Measurements from ENCODE around the gene NEIL1. TPM values are rescaled to one million over a fixed set of nuclear protein-coding genes. Genes with fewer than 3 reads are reported as not detected.
A peak's percentile ranks its signal among the peaks of the same experiment; 100 is the strongest.

Gene NEIL1
- total RNA-seq, 1 experiment from 2014 or later = 24.8 TPM

DNA sequence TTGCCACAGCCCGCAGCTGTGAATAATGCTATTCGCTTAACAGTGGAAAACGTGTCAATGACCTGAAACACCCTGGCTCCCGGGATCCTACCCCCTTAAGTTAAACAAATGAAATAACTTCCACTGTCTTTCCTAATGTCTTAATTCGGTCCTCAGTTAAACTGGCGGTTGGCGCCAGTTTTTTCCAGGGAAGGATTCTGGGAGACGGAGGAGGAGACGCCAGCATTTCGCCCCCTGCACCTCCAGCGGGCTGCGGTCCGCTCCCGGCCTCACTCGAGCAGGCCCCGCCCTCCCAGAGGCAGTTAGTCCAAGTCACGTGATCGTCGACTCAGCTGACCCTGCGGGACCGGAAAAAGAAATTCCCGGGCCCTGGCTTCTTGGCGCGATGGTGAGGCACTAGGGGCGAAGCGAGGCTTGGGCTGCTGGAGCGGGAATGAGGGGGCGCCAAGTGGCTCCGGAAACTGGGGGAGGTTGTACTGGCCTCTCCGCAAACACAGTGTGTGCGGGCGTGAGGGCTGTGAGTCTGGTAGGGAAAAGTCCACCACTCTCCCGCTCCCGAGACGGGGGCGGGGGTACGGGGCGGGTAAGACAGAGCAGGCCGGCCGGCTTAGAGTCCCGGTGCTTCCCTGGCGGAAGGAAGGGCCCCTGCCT is 11.0 kb upstream of the NEIL1 start, which contains the start of gene COMMD4 (continued):
- TF ChIP-seq JUN (CRISPR knock-in tag; IDR thresholded peaks at IDR 0.05) (no peak), TP53 (CRISPR knock-in tag; IDR thresholded peaks at IDR 0.05) (peak; percentile 44; the same call in 1 of the 2 replicates), FOXP1 (CRISPR knock-in tag; IDR thresholded peaks at IDR 0.05; ENCODE audit: borderline replicate concordance) (peak; percentile 86), ETV6 (CRISPR knock-in tag; IDR thresholded peaks at IDR 0.05) (peak; percentile 76; the same call in 1 of the 2 replicates), SP1 (CRISPR knock-in tag; conservative IDR thresholded peaks at IDR 0.05) (peak; percentile 66), NFYB (CRISPR knock-in tag; conservative IDR thresholded peaks at IDR 0.05; ENCODE audit: low read depth) (no peak), CREB1 (CRISPR knock-in tag; IDR thresholded peaks at IDR 0.05) (no peak), ESRRA (CRISPR knock-in tag; IDR thresholded peaks at IDR 0.05; ENCODE audit: borderline replicate concordance) (no peak), ZNF263 (CRISPR knock-in tag; IDR thresholded peaks at IDR 0.05; ENCODE audit: low read depth) (no peak), ZBTB21 (CRISPR knock-in tag; IDR thresholded peaks at IDR 0.05; ENCODE audit: borderline replicate concordance) (no peak), GABPB1 (CRISPR knock-in tag; IDR thresholded peaks at IDR 0.05) (peak; percentile 76; the same call in 1 of the 2 replicates), ZNF232 (CRISPR knock-in tag; IDR thresholded peaks at IDR 0.05) (no peak; the same call in 1 of the 2 replicates), FOXK1 (CRISPR knock-in tag; IDR thresholded peaks at IDR 0.05) (peak; percentile 89), TEAD1 (CRISPR knock-in tag; IDR thresholded peaks at IDR 0.05) (peak; percentile 84), NFE2L1 (CRISPR knock-in tag; IDR thresholded peaks at IDR 0.05) (peak; percentile 69; the same call in 1 of the 2 replicates), HMGA2 (CRISPR knock-in tag; IDR thresholded peaks at IDR 0.05) (no peak)
- TF ChIP-seq, protein P1, sequence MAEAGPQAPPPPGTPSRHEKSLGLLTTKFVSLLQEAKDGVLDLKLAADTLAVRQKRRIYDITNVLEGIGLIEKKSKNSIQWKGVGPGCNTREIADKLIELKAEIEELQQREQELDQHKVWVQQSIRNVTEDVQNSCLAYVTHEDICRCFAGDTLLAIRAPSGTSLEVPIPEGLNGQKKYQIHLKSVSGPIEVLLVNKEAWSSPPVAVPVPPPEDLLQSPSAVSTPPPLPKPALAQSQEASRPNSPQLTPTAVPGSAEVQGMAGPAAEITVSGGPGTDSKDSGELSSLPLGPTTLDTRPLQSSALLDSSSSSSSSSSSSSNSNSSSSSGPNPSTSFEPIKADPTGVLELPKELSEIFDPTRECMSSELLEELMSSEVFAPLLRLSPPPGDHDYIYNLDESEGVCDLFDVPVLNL (CRISPR knock-in tag; IDR thresholded peaks at IDR 0.05; ENCODE audit: borderline replicate concordance, low read depth) = peak; percentile 84; the same call in 1 of the 2 replicates
- TF ChIP-seq, protein P2, sequence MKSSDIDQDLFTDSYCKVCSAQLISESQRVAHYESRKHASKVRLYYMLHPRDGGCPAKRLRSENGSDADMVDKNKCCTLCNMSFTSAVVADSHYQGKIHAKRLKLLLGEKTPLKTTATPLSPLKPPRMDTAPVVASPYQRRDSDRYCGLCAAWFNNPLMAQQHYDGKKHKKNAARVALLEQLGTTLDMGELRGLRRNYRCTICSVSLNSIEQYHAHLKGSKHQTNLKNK (CRISPR knock-in tag; IDR thresholded peaks at IDR 0.05) = no peak
- TF ChIP-seq, protein P3, sequence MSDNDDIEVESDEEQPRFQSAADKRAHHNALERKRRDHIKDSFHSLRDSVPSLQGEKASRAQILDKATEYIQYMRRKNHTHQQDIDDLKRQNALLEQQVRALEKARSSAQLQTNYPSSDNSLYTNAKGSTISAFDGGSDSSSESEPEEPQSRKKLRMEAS (CRISPR knock-in tag; IDR thresholded peaks at IDR 0.05) = peak; percentile 76
- TF ChIP-seq, protein P4, sequence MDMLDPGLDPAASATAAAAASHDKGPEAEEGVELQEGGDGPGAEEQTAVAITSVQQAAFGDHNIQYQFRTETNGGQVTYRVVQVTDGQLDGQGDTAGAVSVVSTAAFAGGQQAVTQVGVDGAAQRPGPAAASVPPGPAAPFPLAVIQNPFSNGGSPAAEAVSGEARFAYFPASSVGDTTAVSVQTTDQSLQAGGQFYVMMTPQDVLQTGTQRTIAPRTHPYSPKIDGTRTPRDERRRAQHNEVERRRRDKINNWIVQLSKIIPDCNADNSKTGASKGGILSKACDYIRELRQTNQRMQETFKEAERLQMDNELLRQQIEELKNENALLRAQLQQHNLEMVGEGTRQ (CRISPR knock-in tag; IDR thresholded peaks at IDR 0.05) = peak; percentile 99
- TF ChIP-seq, protein P5, sequence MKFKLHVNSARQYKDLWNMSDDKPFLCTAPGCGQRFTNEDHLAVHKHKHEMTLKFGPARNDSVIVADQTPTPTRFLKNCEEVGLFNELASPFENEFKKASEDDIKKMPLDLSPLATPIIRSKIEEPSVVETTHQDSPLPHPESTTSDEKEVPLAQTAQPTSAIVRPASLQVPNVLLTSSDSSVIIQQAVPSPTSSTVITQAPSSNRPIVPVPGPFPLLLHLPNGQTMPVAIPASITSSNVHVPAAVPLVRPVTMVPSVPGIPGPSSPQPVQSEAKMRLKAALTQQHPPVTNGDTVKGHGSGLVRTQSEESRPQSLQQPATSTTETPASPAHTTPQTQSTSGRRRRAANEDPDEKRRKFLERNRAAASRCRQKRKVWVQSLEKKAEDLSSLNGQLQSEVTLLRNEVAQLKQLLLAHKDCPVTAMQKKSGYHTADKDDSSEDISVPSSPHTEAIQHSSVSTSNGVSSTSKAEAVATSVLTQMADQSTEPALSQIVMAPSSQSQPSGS (CRISPR knock-in tag; IDR thresholded peaks at IDR 0.05; ENCODE audit: borderline replicate concordance, low read depth) = peak; percentile 42; the same call in 1 of the 2 replicates
- TF ChIP-seq, protein P6, sequence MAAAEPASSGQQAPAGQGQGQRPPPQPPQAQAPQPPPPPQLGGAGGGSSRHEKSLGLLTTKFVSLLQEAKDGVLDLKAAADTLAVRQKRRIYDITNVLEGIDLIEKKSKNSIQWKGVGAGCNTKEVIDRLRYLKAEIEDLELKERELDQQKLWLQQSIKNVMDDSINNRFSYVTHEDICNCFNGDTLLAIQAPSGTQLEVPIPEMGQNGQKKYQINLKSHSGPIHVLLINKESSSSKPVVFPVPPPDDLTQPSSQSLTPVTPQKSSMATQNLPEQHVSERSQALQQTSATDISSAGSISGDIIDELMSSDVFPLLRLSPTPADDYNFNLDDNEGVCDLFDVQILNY (CRISPR knock-in tag; IDR thresholded peaks at IDR 0.05) = peak; percentile 96
- TF ChIP-seq, protein P7, sequence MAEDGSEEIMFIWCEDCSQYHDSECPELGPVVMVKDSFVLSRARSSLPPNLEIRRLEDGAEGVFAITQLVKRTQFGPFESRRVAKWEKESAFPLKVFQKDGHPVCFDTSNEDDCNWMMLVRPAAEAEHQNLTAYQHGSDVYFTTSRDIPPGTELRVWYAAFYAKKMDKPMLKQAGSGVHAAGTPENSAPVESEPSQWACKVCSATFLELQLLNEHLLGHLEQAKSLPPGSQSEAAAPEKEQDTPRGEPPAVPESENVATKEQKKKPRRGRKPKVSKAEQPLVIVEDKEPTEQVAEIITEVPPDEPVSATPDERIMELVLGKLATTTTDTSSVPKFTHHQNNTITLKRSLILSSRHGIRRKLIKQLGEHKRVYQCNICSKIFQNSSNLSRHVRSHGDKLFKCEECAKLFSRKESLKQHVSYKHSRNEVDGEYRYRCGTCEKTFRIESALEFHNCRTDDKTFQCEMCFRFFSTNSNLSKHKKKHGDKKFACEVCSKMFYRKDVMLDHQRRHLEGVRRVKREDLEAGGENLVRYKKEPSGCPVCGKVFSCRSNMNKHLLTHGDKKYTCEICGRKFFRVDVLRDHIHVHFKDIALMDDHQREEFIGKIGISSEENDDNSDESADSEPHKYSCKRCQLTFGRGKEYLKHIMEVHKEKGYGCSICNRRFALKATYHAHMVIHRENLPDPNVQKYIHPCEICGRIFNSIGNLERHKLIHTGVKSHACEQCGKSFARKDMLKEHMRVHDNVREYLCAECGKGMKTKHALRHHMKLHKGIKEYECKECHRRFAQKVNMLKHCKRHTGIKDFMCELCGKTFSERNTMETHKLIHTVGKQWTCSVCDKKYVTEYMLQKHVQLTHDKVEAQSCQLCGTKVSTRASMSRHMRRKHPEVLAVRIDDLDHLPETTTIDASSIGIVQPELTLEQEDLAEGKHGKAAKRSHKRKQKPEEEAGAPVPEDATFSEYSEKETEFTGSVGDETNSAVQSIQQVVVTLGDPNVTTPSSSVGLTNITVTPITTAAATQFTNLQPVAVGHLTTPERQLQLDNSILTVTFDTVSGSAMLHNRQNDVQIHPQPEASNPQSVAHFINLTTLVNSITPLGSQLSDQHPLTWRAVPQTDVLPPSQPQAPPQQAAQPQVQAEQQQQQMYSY (CRISPR knock-in tag; IDR thresholded peaks at IDR 0.05) = no peak
- TF ChIP-seq, protein P8, sequence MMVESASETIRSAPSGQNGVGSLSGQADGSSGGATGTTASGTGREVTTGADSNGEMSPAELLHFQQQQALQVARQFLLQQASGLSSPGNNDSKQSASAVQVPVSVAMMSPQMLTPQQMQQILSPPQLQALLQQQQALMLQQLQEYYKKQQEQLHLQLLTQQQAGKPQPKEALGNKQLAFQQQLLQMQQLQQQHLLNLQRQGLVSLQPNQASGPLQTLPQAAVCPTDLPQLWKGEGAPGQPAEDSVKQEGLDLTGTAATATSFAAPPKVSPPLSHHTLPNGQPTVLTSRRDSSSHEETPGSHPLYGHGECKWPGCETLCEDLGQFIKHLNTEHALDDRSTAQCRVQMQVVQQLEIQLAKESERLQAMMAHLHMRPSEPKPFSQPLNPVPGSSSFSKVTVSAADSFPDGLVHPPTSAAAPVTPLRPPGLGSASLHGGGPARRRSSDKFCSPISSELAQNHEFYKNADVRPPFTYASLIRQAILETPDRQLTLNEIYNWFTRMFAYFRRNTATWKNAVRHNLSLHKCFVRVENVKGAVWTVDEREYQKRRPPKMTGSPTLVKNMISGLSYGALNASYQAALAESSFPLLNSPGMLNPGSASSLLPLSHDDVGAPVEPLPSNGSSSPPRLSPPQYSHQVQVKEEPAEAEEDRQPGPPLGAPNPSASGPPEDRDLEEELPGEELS (CRISPR knock-in tag; IDR thresholded peaks at IDR 0.05) = peak; percentile 43; the same call in 1 of the 2 replicates
